PFSK-1 (cell line): Measurements from ENCODE around the gene CATSPERE.

Experiments used
- FOXP2 ChIP-seq: optimal IDR thresholded peaks from 2 replicates; pipeline ENCODE3; 2011; ENCODE audit warnings: borderline replicate concordance, control low read depth, inconsistent platforms; ENCODE audit not compliant: insufficient read depth; ENCODE audit errors: extremely low read length, extremely low read depth
- POLR2AphosphoS5 ChIP-seq: IDR thresholded peaks from 2 replicates; pipeline ENCODE4 v1.6.1; 2012; ENCODE audit warnings: low read depth, mild to moderate bottlenecking, control low read depth, low read length, moderate library complexity
- REST ChIP-seq, 2 experiments: IDR thresholded peaks; 2 replicates each; pipeline versions ENCODE4 v1.6.1 to v1.8.0; 2011 to 2012; ENCODE audit warnings: low read depth in 2 of 2, low read length in 2 of 2, control low read depth in 1 of 2, inconsistent platforms in 1 of 2, mild to moderate bottlenecking in 1 of 2, moderate library complexity in 1 of 2; ENCODE audit not compliant: insufficient read depth in 1 of 2
- SIN3A ChIP-seq: IDR thresholded peaks from 2 replicates; pipeline ENCODE4 v1.6.1; 2012; ENCODE audit warnings: mild to moderate bottlenecking, low read length, moderate library complexity, borderline replicate concordance; ENCODE audit not compliant: insufficient read depth
- TAF1 ChIP-seq: IDR thresholded peaks from 2 replicates; pipeline ENCODE4 v1.6.1; 2012; ENCODE audit warnings: low read length, control low read depth, borderline replicate concordance; ENCODE audit not compliant: insufficient read depth

- TF ChIP-seq SIN3A, result no peak
- no peak for TF ChIP-seq REST (IDR thresholded peaks at IDR 0.05; ENCODE audit: insufficient read depth in 1 of 2, low read depth in 2 of 2, low read length in 2 of 2)
- TF ChIP-seq POLR2AphosphoS5, result no peak
- no peak for TF ChIP-seq FOXP2
- no peak for TF ChIP-seq TAF1
These were observed 184.8 kb downstream of the CATSPERE start for GRCh38 chr1:244645890-244646289.
